NT2/D1 (cell line): ENCODE measurements around the gene SPSB4.

ENCODE experiments used
- SUZ12 ChIP-seq: IDR thresholded peaks from 2 replicates; pipeline ENCODE4 v1.6.1; 2011; ENCODE audit not compliant: insufficient read length, insufficient read depth; ENCODE audit errors: extremely low read depth
- YY1 ChIP-seq: IDR thresholded peaks from 2 replicates; pipeline ENCODE4 v1.6.1; 2011; ENCODE audit not compliant: insufficient read length, insufficient read depth

- TF ChIP-seq SUZ12 (no peak), YY1 (no peak)
These were observed 5.6 kb downstream of the SPSB4 start for GRCh38 chr3:141056751-141057171.
